HG03095 (cell line): ENCODE measurements around the gene TTBK1.

ENCODE experiments used
- ATAC-seq: cut with Tn5 transposase; IDR thresholded peaks from one replicate; pipeline ENCODE4 v1.9.1; 2021; ENCODE audit warnings: moderate library complexity; ENCODE audit not compliant: unreplicated experiment

Gene TTBK1

DNA sequence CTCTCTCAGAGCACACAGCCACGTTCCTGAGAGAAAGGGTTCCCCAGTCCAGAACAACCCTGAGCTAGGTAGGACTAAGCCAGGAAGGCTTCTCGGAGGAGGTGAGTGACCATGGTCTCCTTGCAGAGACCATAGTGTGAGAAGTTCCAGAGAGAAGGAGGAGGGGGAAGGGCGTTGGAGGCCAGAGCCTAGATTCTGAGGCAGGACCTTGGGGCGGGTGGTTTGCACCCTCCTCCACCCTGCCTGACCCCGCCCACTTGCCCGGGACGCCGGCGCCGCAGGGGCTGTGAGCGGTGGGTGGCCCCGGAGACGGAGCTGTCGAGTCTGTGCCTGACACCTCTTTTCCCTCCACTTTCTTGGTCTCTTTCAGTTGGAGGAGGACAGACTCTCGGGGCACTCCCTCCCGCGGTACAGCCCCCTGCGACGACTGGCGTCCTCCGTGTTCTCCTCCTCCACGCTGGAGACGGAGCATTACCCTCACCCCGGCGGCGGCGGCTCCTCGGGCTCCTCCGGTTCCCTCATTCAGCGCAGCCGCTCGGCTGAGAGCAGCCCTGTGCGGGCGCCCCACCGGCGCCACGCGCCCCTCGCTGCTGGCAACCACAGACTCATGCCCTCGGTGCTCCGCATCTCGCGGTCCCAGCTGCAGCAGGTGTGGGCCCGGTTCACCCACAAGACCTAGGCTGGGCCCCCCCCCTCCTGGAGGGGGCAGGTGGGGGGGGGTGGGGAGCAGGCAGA lies 26.2 kb downstream of the TTBK1 start:
- no peak for ATAC-seq

DNA sequence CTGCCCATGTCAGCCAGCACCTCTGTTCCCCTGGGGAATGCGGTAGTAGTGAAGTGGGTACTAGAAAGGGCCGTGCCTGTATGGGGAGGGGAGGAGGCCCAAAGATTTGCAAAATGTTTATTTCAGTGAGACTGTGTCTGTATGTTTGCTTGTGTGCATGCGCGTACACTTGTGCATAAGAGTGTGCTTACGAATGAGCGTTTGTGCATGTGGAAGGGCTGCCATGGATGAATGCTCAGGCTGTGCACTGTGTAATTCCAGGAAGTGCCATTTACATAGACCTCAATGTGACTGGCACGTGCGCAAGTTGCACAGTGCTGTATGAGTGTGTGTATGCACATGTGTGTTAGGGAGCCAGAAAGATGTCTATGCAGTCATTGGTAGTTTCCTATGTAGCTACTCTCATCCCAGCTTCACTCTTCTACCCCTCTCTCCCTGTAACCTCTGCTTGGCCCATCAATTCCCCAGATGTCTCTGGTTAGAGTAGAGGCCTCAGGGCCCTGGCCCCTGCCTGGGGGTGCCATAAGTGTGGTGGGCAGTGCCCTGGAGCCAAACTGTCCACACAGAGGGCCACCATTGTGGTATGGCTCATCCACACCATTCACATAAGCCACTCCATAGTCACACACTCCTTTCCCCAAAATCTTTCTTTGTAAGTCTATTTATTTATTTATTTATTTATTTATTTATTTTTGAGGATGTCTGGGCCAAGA lies 28.0 kb downstream of the TTBK1 start:
- ATAC-seq = no peak

DNA sequence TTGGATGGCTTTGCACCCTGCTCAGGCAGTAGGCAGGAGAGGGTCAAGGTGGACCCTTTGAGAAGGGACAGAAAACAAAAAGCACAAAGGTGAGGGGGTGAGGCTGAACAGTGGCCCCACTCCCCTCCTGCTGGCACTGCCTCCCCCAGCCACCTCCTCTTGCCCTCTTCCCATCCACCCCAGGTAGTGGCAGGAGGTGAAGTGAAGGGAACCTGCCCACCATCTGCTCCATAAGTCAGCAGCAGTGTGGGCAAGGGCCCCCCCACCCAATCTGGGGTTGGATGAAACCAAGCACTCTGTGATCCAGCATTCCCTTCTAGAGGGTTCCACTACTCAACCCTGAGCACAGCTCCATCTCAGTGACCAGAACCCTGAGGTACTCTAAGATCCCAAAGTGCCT lies 28.7 kb downstream of the TTBK1 start:
- ATAC-seq = no peak

DNA sequence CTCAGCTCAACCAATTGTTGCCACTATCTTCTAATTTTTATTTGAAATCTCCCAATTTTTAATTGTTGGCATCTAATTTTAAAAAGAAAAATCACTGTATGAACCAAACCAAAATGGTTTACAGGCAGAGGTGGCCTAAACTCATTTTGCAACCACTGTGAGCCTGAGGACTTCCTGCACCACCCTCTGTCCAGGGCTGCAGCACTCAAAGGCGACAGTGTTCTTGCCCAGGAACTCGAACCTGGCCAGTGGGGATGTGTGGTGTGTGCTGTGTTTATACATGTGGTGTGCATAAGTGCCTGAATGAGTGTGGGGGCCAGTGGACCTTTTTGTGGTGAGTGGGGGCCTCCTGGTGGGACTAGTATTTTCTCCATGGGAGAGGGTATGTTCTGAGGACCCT lies 30.4 kb downstream of the TTBK1 start:
- no peak for ATAC-seq

DNA sequence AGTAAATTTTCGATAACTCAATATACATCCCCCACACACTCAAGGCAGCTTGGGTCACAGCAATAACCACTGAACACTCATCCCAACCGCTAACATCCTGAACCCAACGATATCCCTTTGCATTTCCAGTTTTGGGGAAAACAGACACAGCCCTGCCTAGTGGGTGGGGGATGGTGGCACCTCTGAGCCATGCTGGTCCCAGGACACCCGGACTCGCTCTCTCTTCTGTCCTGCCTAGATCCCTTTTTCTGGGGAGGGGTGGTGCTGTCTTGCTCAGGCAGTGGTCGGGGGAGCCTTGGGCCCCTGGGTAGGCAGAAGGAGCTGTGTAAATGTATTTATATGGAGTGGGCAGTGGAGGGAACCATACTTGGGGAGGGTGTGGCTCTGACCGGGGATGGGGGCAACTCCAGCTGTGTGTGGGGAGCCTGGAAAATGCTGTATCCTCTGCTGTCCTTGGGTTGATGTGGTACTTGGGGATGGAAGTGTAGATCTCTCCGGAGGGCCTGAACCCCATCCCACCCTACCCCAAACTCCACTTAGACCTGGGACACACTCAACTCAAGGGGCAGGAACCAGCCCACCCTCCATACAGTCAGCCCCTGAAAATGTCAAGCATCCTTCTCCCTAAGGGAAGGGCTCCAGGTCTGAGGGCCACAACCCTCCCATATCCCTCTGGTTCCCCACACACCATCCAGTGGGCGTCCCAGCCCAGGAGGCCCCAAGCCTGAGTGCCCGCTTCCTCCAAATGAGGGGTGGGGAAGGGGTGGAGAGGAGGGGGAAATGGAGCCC lies 31.0 kb downstream of the TTBK1 start:
- no peak for ATAC-seq

DNA sequence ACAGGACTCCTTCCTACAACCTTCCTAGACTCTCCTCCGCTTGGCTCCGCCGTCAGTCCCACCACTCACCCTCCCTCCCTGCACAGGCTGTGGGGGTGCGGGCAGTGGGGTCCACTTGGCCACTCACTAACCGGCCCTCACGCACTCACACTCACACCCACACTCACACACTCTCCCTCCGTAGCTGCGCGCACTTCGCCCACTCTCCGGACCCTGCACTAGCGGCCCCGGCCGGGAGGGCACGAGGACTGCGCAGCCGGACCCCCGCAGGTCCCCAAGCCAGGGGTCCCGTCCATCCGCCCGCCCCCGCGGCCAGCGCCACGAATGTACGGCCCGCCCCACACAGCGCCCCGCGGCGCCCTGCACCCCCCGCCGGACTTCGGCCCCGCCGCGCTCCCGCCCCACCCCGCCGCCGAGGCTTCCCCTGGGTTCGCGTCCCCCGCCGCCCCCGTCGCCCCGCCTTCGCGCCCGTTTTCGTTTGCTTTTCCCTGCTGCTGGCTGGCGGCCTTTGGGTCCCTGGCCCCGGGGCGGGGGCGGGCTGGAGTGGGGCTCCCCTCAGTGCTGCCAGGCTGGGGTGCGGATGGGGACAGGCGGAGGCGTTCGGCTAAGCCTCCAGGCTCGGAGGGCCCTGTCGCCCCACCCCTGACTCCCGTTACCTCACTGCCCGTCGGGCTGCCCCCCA lies 31.8 kb downstream of the TTBK1 start:
- no peak for ATAC-seq

DNA sequence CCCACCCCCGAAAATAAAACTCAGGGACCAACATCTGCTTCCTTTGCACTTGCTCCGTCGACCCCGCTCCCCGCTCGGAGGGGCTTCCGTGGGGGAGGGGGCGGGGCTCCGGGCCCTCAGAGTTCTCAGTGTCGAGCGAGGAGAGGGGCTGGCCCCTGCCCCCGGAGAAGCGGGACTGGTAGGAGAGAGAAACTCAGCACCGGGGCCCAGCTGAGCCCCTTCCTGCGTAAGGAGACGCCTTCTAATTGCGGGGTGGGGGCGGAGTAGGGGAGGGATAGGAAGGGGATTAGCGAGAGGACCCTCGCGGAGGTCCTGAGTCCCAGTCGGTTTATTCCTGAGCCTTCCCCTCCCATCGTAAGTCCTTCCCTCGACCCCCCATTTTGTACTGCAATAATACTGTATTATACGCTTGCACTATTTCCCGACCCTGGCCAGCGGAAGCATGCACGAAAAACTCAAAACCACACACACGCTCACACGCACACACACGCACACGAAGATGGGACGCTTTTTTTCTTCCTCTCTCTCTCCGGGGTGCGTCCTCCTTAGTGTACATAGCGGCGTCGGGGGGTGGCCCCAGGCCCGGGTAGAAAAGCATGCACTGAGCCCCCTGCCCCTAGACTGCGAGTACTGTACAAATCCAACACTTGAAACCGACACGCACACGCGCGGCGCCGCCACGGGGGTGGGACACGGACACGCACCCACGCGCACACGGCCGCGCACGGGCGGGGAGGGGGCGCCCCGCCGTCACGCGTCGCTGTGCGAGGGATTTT lies 32.7 kb downstream of the TTBK1 start:
- ATAC-seq = no peak

DNA sequence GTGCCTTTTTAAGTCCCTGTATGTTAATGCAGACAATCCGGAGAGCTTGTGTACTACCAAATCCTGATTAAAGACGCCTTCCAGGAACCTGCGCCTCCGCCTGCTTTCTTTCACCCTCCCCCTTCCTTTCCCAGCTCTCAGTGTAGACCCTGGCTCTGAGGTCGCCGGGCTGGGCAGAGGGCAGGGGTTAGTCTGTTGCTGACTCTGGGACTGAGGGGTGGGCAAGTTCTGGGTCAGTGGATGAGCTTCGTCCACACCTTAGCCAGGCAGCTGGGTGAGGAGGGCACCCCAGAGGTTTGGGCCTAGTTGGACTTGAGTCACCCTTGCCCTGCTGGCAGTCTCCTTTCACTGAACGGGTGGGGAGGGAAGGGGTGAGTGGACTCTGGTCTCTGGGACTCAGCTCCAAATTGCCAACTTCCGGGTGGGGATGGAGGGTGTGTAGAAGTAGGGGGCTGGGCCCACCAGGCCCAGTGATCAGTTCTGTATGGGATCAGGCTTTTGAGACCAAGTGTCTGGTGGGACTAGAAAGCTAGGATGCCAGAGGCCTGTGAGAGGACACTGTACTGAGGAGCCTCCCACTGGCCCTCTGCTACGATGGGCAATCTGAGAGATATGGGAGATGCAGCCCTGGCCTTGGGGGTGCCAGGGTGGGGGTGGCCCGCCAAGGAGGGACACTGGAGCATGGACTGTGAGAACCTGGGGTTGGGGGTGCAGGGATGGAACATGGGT lies 33.5 kb downstream of the TTBK1 start:
- no peak for ATAC-seq

DNA sequence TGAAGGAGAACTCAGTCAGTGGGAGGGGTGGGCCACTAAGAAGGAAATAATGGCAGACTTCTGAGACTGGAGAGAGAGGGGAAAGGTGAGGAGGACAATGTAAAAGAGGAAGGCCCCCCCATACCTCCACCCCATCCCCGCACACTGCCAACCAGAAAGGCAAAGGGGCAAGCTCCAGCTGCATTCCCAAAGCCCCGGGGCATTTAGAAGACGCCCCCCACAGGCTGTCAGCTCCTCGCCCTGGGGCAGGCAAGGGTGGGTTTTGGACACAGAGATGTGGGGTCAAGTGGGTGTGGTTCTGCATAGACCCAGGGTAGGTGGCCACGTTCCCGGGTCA lies 34.0 kb downstream of the TTBK1 start:
- ATAC-seq = no peak

DNA sequence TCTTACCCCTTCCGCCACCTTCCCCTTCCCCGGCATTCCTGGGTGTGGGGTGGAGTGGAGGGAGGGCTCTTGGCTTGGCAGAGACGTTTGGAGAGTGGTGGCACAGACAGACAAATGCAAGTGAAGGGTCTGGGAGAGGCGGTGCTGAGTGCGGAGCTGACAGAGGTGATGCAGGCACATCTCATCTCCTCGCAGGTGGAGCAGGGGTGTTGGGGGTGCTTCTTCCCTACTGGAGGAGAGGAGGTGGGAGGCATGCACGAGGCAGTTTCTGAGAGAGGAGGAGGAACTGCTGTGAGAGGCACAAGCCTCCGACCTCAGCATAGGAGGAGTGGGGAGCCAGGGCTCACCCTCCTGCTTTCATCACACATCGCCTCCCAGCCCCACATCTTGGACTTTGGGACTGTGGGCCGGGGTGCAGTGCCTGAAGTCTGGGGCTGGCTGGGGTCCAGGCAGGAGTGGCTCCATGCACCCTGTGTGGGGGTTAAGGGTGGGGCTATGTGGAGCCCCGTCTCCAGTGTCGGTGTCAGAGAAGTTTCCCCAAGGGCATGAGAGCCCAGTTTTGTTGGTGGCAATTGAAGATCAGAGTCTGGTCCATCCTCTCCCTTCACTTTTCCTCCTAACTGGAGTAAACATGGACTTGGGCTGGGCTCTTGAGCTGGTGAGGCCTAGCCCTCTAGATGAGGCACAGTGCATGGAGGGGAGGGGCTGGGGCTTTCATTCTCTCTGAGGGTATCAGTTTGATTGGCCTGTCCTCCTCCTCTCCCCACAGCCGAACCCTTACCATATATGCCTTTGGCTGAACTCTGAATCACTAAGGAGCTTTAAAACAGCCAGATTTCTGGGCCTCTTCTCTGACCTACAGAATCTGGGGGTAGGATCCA lies 34.6 kb downstream of the TTBK1 start:
- ATAC-seq = no peak

DNA sequence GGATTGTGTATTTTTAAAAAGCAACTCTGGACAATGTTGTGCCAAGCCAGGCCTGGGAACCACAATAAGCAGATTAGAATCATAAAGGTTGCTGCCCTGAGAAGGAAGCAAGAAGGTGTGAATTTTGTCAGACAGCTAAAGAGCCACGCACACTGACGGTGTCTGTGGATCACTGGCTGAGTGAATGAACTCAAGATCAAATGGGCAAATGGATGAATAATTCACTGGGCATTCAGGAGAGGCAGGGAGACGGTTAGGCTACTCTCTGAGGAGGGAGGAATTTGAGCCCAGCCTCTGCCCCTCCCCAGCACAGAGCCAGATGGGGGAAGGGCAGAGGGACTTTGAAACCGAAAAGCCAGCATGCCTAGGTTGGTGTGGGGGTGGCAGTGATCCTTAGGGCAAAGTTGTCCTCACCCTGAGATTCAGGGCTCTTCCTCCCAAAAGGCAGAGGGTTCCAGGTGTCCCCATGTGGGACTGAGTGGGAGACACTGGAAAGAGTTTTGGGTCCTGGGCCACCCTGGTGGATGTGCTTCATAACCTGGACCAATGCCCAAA lies 35.3 kb downstream of the TTBK1 start:
- no peak for ATAC-seq

DNA sequence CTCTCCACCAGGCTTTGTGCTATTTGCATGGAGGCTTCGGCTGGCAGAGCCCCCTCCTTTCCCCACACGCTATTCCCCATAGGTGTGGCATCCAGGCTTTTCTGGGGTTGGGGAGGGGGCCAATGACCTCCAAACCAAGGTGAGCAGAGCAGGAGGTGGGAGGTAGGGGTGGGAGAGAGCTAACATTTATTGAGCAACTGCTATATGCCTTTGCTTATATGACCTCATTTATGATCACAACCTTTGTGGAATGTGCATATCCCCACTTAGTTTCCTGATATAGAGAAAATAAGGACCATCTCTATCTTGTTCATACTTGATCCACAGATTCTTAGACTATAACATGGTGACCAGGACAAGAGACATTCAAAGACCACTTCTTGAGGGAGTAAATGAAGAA lies 37.0 kb downstream of the TTBK1 start:
- ATAC-seq = no peak

DNA sequence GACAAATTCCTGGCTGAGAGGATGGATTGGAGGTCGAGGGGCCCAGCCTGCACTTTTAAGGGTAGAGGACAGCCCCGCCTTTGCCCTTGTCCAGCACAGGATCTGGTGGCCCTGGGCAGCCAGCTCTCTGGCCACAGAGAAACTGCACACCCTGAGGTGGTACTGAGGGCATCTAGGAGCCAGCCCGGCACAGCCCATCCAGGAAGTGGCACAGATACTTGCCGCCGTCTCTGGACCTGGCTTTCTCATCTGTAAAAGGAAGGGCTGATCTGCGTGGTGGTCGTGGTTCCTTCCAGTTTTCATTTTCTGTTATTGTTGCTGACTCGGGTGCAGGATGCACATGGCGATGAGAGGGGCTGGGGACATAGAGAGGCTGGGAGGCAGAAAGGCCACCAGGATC lies 38.8 kb downstream of the TTBK1 start:
- no peak for ATAC-seq

DNA sequence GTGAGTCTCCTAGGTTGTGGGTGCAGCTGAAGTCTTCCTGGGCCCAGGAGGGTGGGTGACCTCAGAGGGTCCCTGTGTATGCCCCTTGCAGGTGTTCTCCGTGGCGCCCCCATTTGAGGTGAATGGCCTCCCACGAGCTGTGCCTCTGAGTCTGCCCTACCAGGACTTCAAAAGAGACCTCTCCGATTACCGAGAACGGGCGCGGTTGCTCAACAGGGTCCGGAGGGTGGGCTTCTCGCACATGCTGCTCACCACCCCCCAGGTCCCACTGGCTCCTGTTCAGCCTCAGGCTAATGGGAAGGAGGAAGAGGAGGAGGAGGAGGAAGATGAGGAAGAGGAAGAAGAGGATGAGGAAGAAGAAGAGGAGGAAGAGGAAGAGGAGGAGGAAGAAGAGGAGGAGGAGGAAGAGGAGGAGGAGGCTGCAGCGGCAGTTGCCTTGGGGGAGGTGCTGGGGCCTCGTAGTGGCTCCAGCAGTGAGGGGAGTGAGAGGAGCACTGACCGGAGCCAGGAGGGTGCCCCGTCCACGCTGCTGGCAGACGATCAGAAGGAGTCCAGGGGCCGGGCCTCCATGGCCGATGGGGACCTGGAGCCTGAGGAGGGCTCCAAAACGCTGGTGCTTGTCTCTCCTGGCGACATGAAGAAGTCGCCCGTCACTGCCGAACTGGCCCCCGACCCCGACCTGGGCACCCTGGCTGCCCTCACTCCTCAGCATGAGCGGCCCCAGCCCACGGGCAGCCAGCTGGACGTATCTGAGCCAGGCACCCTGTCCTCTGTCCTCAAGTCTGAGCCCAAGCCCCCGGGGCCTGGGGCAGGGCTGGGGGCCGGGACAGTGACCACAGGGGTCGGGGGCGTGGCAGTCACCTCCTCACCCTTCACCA lies 39.6 kb downstream of the TTBK1 start:
- ATAC-seq = no peak

DNA sequence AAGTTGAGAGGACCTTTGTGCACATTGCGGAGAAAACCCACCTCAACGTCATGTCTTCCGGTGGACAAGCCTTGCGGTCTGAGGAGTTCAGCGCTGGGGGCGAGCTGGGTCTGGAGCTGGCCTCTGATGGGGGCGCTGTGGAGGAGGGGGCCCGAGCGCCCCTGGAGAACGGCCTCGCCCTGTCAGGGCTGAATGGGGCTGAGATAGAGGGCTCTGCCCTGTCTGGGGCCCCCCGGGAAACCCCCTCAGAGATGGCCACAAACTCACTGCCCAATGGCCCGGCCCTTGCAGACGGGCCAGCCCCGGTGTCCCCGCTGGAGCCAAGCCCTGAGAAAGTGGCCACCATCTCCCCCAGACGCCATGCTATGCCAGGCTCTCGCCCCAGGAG lies 40.2 kb downstream of the TTBK1 start:
- no peak for ATAC-seq

DNA sequence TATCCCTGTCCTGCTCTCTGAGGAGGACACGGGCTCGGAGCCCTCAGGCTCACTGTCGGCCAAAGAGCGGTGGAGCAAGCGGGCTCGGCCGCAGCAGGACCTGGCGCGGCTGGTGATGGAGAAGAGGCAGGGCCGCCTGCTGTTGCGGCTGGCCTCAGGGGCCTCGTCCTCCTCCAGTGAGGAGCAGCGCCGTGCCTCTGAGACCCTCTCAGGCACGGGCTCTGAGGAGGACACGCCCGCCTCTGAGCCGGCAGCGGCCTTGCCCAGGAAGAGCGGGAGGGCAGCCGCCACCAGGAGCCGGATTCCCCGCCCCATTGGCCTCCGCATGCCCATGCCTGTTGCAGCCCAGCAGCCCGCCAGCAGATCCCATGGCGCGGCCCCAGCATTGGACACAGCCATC lies 40.6 kb downstream of the TTBK1 start:
- ATAC-seq = no peak

DNA sequence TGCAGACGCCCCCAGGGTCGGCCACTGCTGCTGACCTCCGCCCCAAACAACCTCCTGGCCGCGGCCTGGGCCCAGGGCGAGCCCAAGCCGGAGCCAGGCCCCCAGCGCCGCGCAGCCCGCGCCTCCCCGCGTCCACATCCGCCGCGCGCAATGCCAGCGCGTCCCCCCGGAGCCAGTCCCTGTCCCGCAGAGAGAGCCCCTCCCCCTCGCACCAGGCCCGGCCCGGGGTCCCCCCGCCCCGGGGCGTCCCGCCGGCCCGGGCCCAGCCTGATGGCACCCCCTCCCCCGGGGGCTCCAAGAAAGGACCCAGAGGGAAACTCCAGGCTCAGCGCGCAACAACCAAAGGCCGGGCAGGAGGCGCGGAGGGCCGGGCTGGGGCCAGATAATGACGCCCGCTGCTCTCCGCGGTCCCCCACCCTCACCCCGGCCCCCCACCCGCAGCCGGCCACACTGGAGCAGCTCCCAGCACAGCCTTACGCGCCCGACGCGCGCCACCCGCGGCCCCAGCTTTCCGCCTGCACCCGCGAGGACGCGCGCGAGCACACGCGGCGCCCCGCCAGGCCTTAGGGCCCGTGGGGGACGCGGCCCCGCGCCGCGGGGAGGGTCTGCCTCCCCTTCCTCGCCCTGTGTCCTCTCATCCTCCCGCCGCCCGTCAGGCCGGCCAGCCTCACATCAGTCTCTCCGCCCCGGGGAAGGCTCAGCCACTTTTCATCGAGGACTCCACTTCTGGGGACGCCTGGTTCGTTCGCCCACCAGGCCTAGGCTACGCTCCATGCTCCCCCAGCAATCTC lies 41.9 kb downstream of the TTBK1 start:
- no peak for ATAC-seq
